BLaER1 treated with 17β-estradiol and CSF1 and Interleukin-3, amounts not matched to agents 10 nM and 100 nM (cell line): ENCODE results near the gene GRID2.
"Not testable (repeated sequence)": the region's sequence is repeated elsewhere in the genome, so short reads cannot be mapped to it uniquely, and the experiment has no call there.

ENCODE experiments used
- H3K27ac ChIP-seq, 11 experiments: shearing (Covaris generic); formaldehyde crosslinking; 2 replicates each; pipeline ENCODE4 v1.8.1; 2022
- H3K27me3 ChIP-seq, 11 experiments: shearing (Covaris generic); formaldehyde crosslinking; 2 replicates each; pipeline ENCODE4 v1.8.1; 2022
- H3K36me3 ChIP-seq, 11 experiments: shearing (Covaris generic); formaldehyde crosslinking; 2 replicates each; pipeline ENCODE4 v1.8.1; 2022
- H3K4me1 ChIP-seq, 10 experiments: shearing (Covaris generic); formaldehyde crosslinking; 2 replicates each; pipeline ENCODE4 v1.8.1; 2022
- H3K4me2 ChIP-seq, 11 experiments: shearing (Covaris generic); formaldehyde crosslinking; 2 replicates each; pipeline ENCODE4 v1.8.1; 2022
- H3K4me3 ChIP-seq, 10 experiments: shearing (Covaris generic); formaldehyde crosslinking; 2 replicates each; pipeline ENCODE4 v1.8.1; 2022
- H3K9ac ChIP-seq, 11 experiments: shearing (Covaris generic); formaldehyde crosslinking; 2 replicates each; pipeline ENCODE4 v1.8.1; 2022
- H3K9me3 ChIP-seq, 11 experiments: shearing (Covaris generic); formaldehyde crosslinking; replicated peaks in 1 of 11; 2 replicates each; pipeline ENCODE4 v1.8.1; 2022
- H4K20me1 ChIP-seq, 11 experiments: shearing (Covaris generic); formaldehyde crosslinking; 2 replicates each; pipeline ENCODE4 v1.8.1; 2022
- Cebpa-rat ChIP-seq, 11 experiments: shearing (Covaris generic); IDR thresholded peaks; 2 replicates each; pipeline ENCODE4 v1.8.1; 2022

Gene GRID2

GRCh38 chr4:93299118-93299517 lies 995.4 kb downstream of the GRID2 start:
- H3K36me3 ChIP-seq = no peaks in the 10 kb centered on the region
- TF ChIP-seq Cebpa-rat (IDR thresholded peaks at IDR 0.05) = no peak
- no peak overlapping the region for H3K9ac ChIP-seq
- peak overlapping the region in 5 of 11 experiments; percentile 4 to 26 (median 5); a peak in 3 of 22 replicates for H3K4me2 ChIP-seq
- no peak overlapping the region for H3K4me3 ChIP-seq
- H4K20me1 ChIP-seq = no peaks in the 10 kb centered on the region
- no peaks in the 10 kb centered on the region for H3K9me3 ChIP-seq
- H3K27me3 ChIP-seq = no peaks in the 10 kb centered on the region
- H3K27ac ChIP-seq = no peak overlapping the region
- H3K4me1 ChIP-seq = peaks cover 0 to 27% (median 10%) of the 10 kb centered on the region in 10 experiments; a peak in 13 of 20 replicates

GRCh38 chr4:93300780-93301555 lies 997.2 kb downstream of the GRID2 start:
- H3K4me3 ChIP-seq, H4K20me1 ChIP-seq, H3K9me3 ChIP-seq, H3K36me3 ChIP-seq, H3K9ac ChIP-seq, H3K27ac ChIP-seq, H3K27me3 ChIP-seq: not testable (repeated sequence)
- Histone ChIP-seq H3K4me1 (peaks cover 0 to 27% (median 10%) of the 10 kb centered on the region in 10 experiments; a peak in 13 of 20 replicates), H3K4me2 (peak overlapping the region in 6 of 11 experiments; percentile 17 to 49 (median 30); a peak in 7 of 22 replicates)

- H3K9me3 ChIP-seq = no peaks in the 10 kb centered on the region
- H3K9ac ChIP-seq = no peak overlapping the region
These were observed 998.5 kb downstream of the GRID2 start for GRCh38 chr4:93302310-93302709.

GRCh38 chr4:93303440-93303839 lies 999.7 kb downstream of the GRID2 start:
- H3K4me3 ChIP-seq = no peak overlapping the region
- H3K9ac ChIP-seq = no peak overlapping the region
- H3K36me3 ChIP-seq = no peaks in the 10 kb centered on the region
- H3K9me3 ChIP-seq = no peaks in the 10 kb centered on the region
- H3K4me2 ChIP-seq = no peak overlapping the region
- TF ChIP-seq Cebpa-rat (IDR thresholded peaks at IDR 0.05) = no peak
- no peak overlapping the region for H3K27ac ChIP-seq
- H3K27me3 ChIP-seq = no peaks in the 10 kb centered on the region
- H4K20me1 ChIP-seq = no peaks in the 10 kb centered on the region
- peaks cover 0 to 27% (median 10%) of the 10 kb centered on the region in 10 experiments; a peak in 13 of 20 replicates for H3K4me1 ChIP-seq

More at GRCh38 chr4:93302310-93302709, 998.5 kb downstream of the GRID2 start:
- Histone ChIP-seq H3K4me2 (peak overlapping the region in 1 of 11 experiments; percentile 22; a peak in 4 of 22 replicates), H4K20me1 (no peaks in the 10 kb centered on the region), H3K27me3 (no peaks in the 10 kb centered on the region), H3K4me3 (no peak overlapping the region), H3K36me3 (no peaks in the 10 kb centered on the region), H3K4me1 (peaks cover 0 to 27% (median 10%) of the 10 kb centered on the region in 10 experiments; a peak in 13 of 20 replicates), H3K27ac (no peak overlapping the region; a peak in 1 of 22 replicates)
- no peak for TF ChIP-seq Cebpa-rat (IDR thresholded peaks at IDR 0.05)

GRCh38 chr4:93312299-93312698 lies 1008.5 kb downstream of the GRID2 start:
- H3K4me2 ChIP-seq = no peak overlapping the region
- no peak overlapping the region for H3K9ac ChIP-seq
- peaks cover 0 to 4% (median 0%) of the 10 kb centered on the region in 10 experiments; a peak in 1 of 20 replicates for H3K4me1 ChIP-seq
- H4K20me1 ChIP-seq = no peaks in the 10 kb centered on the region
- H3K4me3 ChIP-seq = no peak overlapping the region
- no peaks in the 10 kb centered on the region for H3K27me3 ChIP-seq
- no peak overlapping the region for H3K27ac ChIP-seq
- no peaks in the 10 kb centered on the region for H3K9me3 ChIP-seq
- H3K36me3 ChIP-seq = no peaks in the 10 kb centered on the region
- TF ChIP-seq Cebpa-rat (IDR thresholded peaks at IDR 0.05) = no peak

GRCh38 chr4:93313197-93313596 lies 1009.4 kb downstream of the GRID2 start:
- no peaks in the 10 kb centered on the region for H3K27me3 ChIP-seq
- no peak overlapping the region for H3K4me3 ChIP-seq
- no peak for TF ChIP-seq Cebpa-rat (IDR thresholded peaks at IDR 0.05)
- no peaks in the 10 kb centered on the region for H3K9me3 ChIP-seq
- H3K27ac ChIP-seq = no peak overlapping the region
- no peak overlapping the region for H3K9ac ChIP-seq
- H4K20me1 ChIP-seq = no peaks in the 10 kb centered on the region
- H3K36me3 ChIP-seq = no peaks in the 10 kb centered on the region
- peaks cover 0 to 4% (median 0%) of the 10 kb centered on the region in 10 experiments; a peak in 1 of 20 replicates for H3K4me1 ChIP-seq
- no peak overlapping the region for H3K4me2 ChIP-seq

GRCh38 chr4:93317057-93317456 lies 1013.3 kb downstream of the GRID2 start:
- no peaks in the 10 kb centered on the region for H3K36me3 ChIP-seq
- H4K20me1 ChIP-seq = no peaks in the 10 kb centered on the region
- no peaks in the 10 kb centered on the region for H3K27me3 ChIP-seq
- H3K9ac ChIP-seq = no peak overlapping the region
- peaks cover 0 to 4% (median 0%) of the 10 kb centered on the region in 10 experiments; a peak in 1 of 20 replicates for H3K4me1 ChIP-seq
- no peak overlapping the region for H3K4me2 ChIP-seq
- no peak overlapping the region for H3K4me3 ChIP-seq
- no peak for TF ChIP-seq Cebpa-rat (IDR thresholded peaks at IDR 0.05)
- no peaks in the 10 kb centered on the region for H3K9me3 ChIP-seq
- no peak overlapping the region for H3K27ac ChIP-seq

- Histone ChIP-seq H3K9ac (no peak overlapping the region), H3K4me2 (no peak overlapping the region), H3K9me3 (no peaks in the 10 kb centered on the region), H3K4me1 (peaks cover 0 to under 1% (median 0%) of the 10 kb centered on the region in 10 experiments; a peak in 1 of 20 replicates), H3K27me3 (no peaks in the 10 kb centered on the region), H3K27ac (no peak overlapping the region), H4K20me1 (no peaks in the 10 kb centered on the region), H3K4me3 (no peak overlapping the region), H3K36me3 (no peaks in the 10 kb centered on the region)
- no peak for TF ChIP-seq Cebpa-rat (IDR thresholded peaks at IDR 0.05)
These were observed 1013.8 kb downstream of the GRID2 start for GRCh38 chr4:93317561-93317960.

GRCh38 chr4:93319041-93319440 lies 1015.3 kb downstream of the GRID2 start:
- Histone ChIP-seq H3K36me3 (no peaks in the 10 kb centered on the region), H3K27ac (no peak overlapping the region), H3K4me1 (no peaks in the 10 kb centered on the region), H3K9me3 (peaks cover 0 to 7% (median 0%) of the 10 kb centered on the region in 11 experiments; a peak in 1 of 22 replicates), H3K4me3 (no peak overlapping the region), H4K20me1 (no peaks in the 10 kb centered on the region), H3K9ac (no peak overlapping the region), H3K27me3 (no peaks in the 10 kb centered on the region), H3K4me2 (no peak overlapping the region)
- no peak for TF ChIP-seq Cebpa-rat (IDR thresholded peaks at IDR 0.05)

- Histone ChIP-seq H3K4me3 (no peak overlapping the region), H3K9ac (no peak overlapping the region), H3K27me3 (no peaks in the 10 kb centered on the region), H4K20me1 (no peaks in the 10 kb centered on the region), H3K4me1 (no peaks in the 10 kb centered on the region), H3K27ac (no peak overlapping the region), H3K36me3 (no peaks in the 10 kb centered on the region), H3K4me2 (no peak overlapping the region), H3K9me3 (peaks cover 0 to 7% (median 0%) of the 10 kb centered on the region in 11 experiments; a peak in 1 of 22 replicates)
- TF ChIP-seq Cebpa-rat (IDR thresholded peaks at IDR 0.05) = no peak
These were observed 1016.6 kb downstream of the GRID2 start for GRCh38 chr4:93320356-93320755.
